ENCODE data around the gene UBR2. TPM values are rescaled to one million over a fixed set of nuclear protein-coding genes. Genes with fewer than 3 reads are reported as not detected.
"Not testable (repeated sequence)": the region's sequence is repeated elsewhere in the genome, so short reads cannot be mapped to it uniquely, and the experiment has no call there.

The UBR2 gene
- total RNA-seq, 2 experiments from 2014 or later = 23.9 to 28.1 TPM

- DNase-seq (peak; percentile 16), ATAC-seq (peak; percentile 72)
- Mint-ChIP-seq H3K27me3 (peaks cover 13% of the 10 kb centered on the region), H3K4me1 (peaks cover 4% of the 10 kb centered on the region), H3K9me3 (ENCODE audit: low read depth) (no peaks in the 10 kb centered on the region), H3K27ac (no peak overlapping the region), H3K4me3 (no peak overlapping the region), H3K36me3 (ENCODE audit: low read depth) (no peaks in the 10 kb centered on the region)
- intact Hi-C loops (cut with DNase I, micrococcal nuclease) = no loop called here
- CTCF ChIA-PET = interaction anchor here (0.8 to 2.1 kb wide), 5 partner anchors 8 to 294 kb away, joined by 3 to 9 read pairs (median 5); partner anchors contain the start of gene UBR2
- POLR2A ChIA-PET = no interaction called here
Measured at GRCh38 chr6:42555477-42556457, 8.1 kb upstream of the UBR2 start.

GRCh38 chr6:42556462-42556861 is 7.4 kb upstream of the UBR2 start:
- DNase-seq = no peak
- Mint-ChIP-seq H3K4me3 (no peak overlapping the region), H3K27me3 (peaks cover 13% of the 10 kb centered on the region), H3K36me3 (ENCODE audit: low read depth) (no peaks in the 10 kb centered on the region), H3K27ac (no peak overlapping the region), H3K9me3 (ENCODE audit: low read depth) (no peaks in the 10 kb centered on the region), H3K4me1 (peaks cover 4% of the 10 kb centered on the region)
- ChIA-PET POLR2A (no interaction called here), CTCF (interaction anchor here (0.8 to 3.0 kb wide), 2 partner anchors 8 to 9 kb away, joined by 5 to 16 read pairs; no protein-coding TSS in a partner anchor)
- intact Hi-C loops (cut with DNase I, micrococcal nuclease) = no loop called here
- ATAC-seq = no peak

GRCh38 chr6:42559276-42559675 is 4.6 kb upstream of the UBR2 start:
- DNase-seq; POLR2A ChIA-PET; H3K27ac Mint-ChIP-seq; H3K27me3 Mint-ChIP-seq; intact Hi-C loops (cut with DNase I, micrococcal nuclease); H3K4me3 Mint-ChIP-seq; H3K36me3 Mint-ChIP-seq (ENCODE audit: low read depth); ATAC-seq; H3K9me3 Mint-ChIP-seq (ENCODE audit: low read depth): not testable (repeated sequence)
- H3K4me1 Mint-ChIP-seq = peaks cover 10% of the 10 kb centered on the region
- CTCF ChIA-PET = interaction anchor here (1.1 to 3.0 kb wide), 2 partner anchors 10 to 12 kb away, joined by 3 to 16 read pairs; no protein-coding TSS in a partner anchor

- Mint-ChIP-seq H3K27me3 (no peaks in the 10 kb centered on the region), H3K36me3 (ENCODE audit: low read depth) (peaks cover 15% of the 10 kb centered on the region), H3K4me3 (no peak overlapping the region), H3K27ac (no peak overlapping the region), H3K4me1 (peaks cover 19% of the 10 kb centered on the region), H3K9me3 (ENCODE audit: low read depth) (no peaks in the 10 kb centered on the region)
- ATAC-seq (no peak), DNase-seq (no peak)
- intact Hi-C loops (cut with DNase I, micrococcal nuclease) = loop anchor here (2.0 to 10.0 kb wide), 6 partner anchors 223 to 777 kb away; partner anchors contain the start of genes BICRAL (in 1 of the 2), BYSL (in 1 of the 2), CUL7 (in 1 of the 2) and KLC4 (in 1 of the 2)
- CTCF ChIA-PET = interaction anchor here (2.2 kb wide), 1 partner anchor 14 kb away, joined by 14 read pairs; no protein-coding TSS in a partner anchor
- POLR2A ChIA-PET = interaction anchor here (0.6 kb wide), 1 partner anchor 43 kb away, joined by 5 read pairs; no protein-coding TSS in a partner anchor
Measured at GRCh38 chr6:42561986-42562385, 1.8 kb upstream of the UBR2 start.

- peak overlapping the region; percentile 97 for H3K4me3 Mint-ChIP-seq
- ATAC-seq = no peak
- peaks cover 18% of the 10 kb centered on the region for H3K36me3 Mint-ChIP-seq (ENCODE audit: low read depth)
- H3K27me3 Mint-ChIP-seq = no peaks in the 10 kb centered on the region
- H3K4me1 Mint-ChIP-seq = peaks cover 23% of the 10 kb centered on the region
- H3K27ac Mint-ChIP-seq = no peak overlapping the region
- DNase-seq = no peak
- H3K9me3 Mint-ChIP-seq (ENCODE audit: low read depth) = no peaks in the 10 kb centered on the region
- CTCF ChIA-PET = interaction anchor here (0.6 to 3.4 kb wide), 16 partner anchors 8 to 761 kb away, joined by 3 to 31 read pairs (median 3); partner anchors contain the start of gene PEX6
- POLR2A ChIA-PET = interaction anchor here (0.6 to 1.4 kb wide), 2 partner anchors 9 to 186 kb away, joined by 3 read pairs; no protein-coding TSS in a partner anchor
- intact Hi-C loops (cut with DNase I, micrococcal nuclease) = loop anchor here (1.0 to 10.0 kb wide), 13 partner anchors 183 to 828 kb away; partner anchors contain the start of genes MRPS10 (in 2 of the 2), TOMM6 (in 2 of the 2), BICRAL (in 1 of the 2) and BYSL (in 1 of the 2)
Measured at GRCh38 chr6:42562788-42563405, 932 bp upstream of the UBR2 start.

GRCh38 chr6:42564506-42564825 is 637 bp downstream of the UBR2 start:
- POLR2A ChIA-PET = interaction anchor here (0.6 to 1.4 kb wide), 5 partner anchors 8 to 515 kb away, joined by 3 to 4 read pairs (median 3); partner anchors contain the start of gene RPL7L1
- Mint-ChIP-seq H3K36me3 (ENCODE audit: low read depth) (peaks cover 27% of the 10 kb centered on the region), H3K4me3 (peak overlapping the region; percentile 97), H3K27ac (peak overlapping the region; percentile 95), H3K9me3 (ENCODE audit: low read depth) (no peaks in the 10 kb centered on the region), H3K27me3 (no peaks in the 10 kb centered on the region), H3K4me1 (peaks cover 35% of the 10 kb centered on the region)
- intact Hi-C loops (cut with DNase I, micrococcal nuclease) = loop anchor here (2.0 to 10.0 kb wide), 6 partner anchors 218 to 780 kb away; partner anchors contain the start of genes BICRAL (in 2 of the 2), CUL7 (in 1 of the 2), KLC4 (in 1 of the 2) and MRPL2 (in 1 of the 2)
- peak; percentile 18 for ATAC-seq
- CTCF ChIA-PET = interaction anchor here (0.7 to 3.4 kb wide), 10 partner anchors 10 to 348 kb away, joined by 3 to 31 read pairs (median 4); partner anchors contain the start of gene TBCC
- no peak for DNase-seq

- Mint-ChIP-seq H3K9me3 (ENCODE audit: low read depth) (no peaks in the 10 kb centered on the region), H3K27ac (peak overlapping the region; percentile 95), H3K27me3 (no peaks in the 10 kb centered on the region), H3K4me3 (peak overlapping the region; percentile 97), H3K36me3 (ENCODE audit: low read depth) (peaks cover 27% of the 10 kb centered on the region), H3K4me1 (peaks cover 40% of the 10 kb centered on the region)
- POLR2A ChIA-PET = no interaction called here
- intact Hi-C loops (cut with DNase I, micrococcal nuclease) = loop anchor here (2.0 to 10.0 kb wide), 7 partner anchors 36 to 781 kb away; partner anchors contain the start of genes BICRAL (in 2 of the 2), CUL7 (in 1 of the 2), KLC4 (in 1 of the 2) and MRPL2 (in 1 of the 2)
- CTCF ChIA-PET = interaction anchor here (0.7 to 3.4 kb wide), 6 partner anchors 9 to 626 kb away, joined by 3 to 31 read pairs (median 3); no protein-coding TSS in a partner anchor
- ATAC-seq (no peak), DNase-seq (no peak)
Measured at GRCh38 chr6:42565823-42566613, 2.2 kb downstream of the UBR2 start.

- peak overlapping the region; percentile 97 for H3K4me3 Mint-ChIP-seq
- ATAC-seq (no peak), DNase-seq (no peak)
- H3K9me3 Mint-ChIP-seq (ENCODE audit: low read depth) = no peaks in the 10 kb centered on the region
- CTCF ChIA-PET = interaction anchor here (0.7 to 1.1 kb wide), 3 partner anchors 8 to 44 kb away, joined by 3 read pairs; no protein-coding TSS in a partner anchor
- H3K27ac Mint-ChIP-seq = no peak overlapping the region
- peaks cover 27% of the 10 kb centered on the region for H3K36me3 Mint-ChIP-seq (ENCODE audit: low read depth)
- POLR2A ChIA-PET = interaction anchor here (0.6 kb wide), 1 partner anchor 708 kb away, joined by 4 read pairs; no protein-coding TSS in a partner anchor
- peaks cover 45% of the 10 kb centered on the region for H3K4me1 Mint-ChIP-seq
- H3K27me3 Mint-ChIP-seq = no peaks in the 10 kb centered on the region
- intact Hi-C loops (cut with DNase I, micrococcal nuclease) = loop anchor here (5.0 to 10.0 kb wide), 6 partner anchors 36 to 782 kb away; partner anchors contain the start of genes BICRAL (in 1 of the 2), CUL7 (in 1 of the 2), KLC4 (in 1 of the 2) and MRPL2 (in 1 of the 2)
Measured at GRCh38 chr6:42566614-42567208, 2.9 kb downstream of the UBR2 start.

GRCh38 chr6:42567237-42567636 is 3.4 kb downstream of the UBR2 start:
- CTCF ChIA-PET = interaction anchor here (0.7 kb wide), 2 partner anchors 39 to 44 kb away, joined by 3 read pairs; no protein-coding TSS in a partner anchor

More at GRCh38 chr6:42567237-42567636, 3.4 kb downstream of the UBR2 start:
- H3K9me3 Mint-ChIP-seq (ENCODE audit: low read depth); ATAC-seq; H3K27ac Mint-ChIP-seq; DNase-seq; H3K27me3 Mint-ChIP-seq; H3K4me3 Mint-ChIP-seq: not testable (repeated sequence)
- POLR2A ChIA-PET = interaction anchor here (0.6 to 0.7 kb wide), 2 partner anchors 24 to 708 kb away, joined by 3 to 4 read pairs; no protein-coding TSS in a partner anchor
- Mint-ChIP-seq H3K36me3 (ENCODE audit: low read depth) (peaks cover 27% of the 10 kb centered on the region), H3K4me1 (peaks cover 50% of the 10 kb centered on the region)
- intact Hi-C loops (cut with DNase I, micrococcal nuclease) = loop anchor here (5.0 to 10.0 kb wide), 6 partner anchors 35 to 782 kb away; partner anchors contain the start of genes BICRAL (in 1 of the 2), CUL7 (in 1 of the 2), KLC4 (in 1 of the 2) and MRPL2 (in 1 of the 2)

All from activated CD4-positive, alpha-beta T cell treated with anti-CD3 and anti-CD28 coated beads for 36 hours (primary cell).